Stimulated activated CD8-positive, alpha-beta memory T cell treated with anti-CD3 and anti-CD28 coated beads, Interleukin-15, amount 100 ng/mL, for 1 hour (primary cell): ENCODE measurements around the gene SETD5.

Experiments used
- DNase-seq: peaks from one replicate; pipeline ENCODE4 v3.0.0-alpha.2; 2020; ENCODE audit warnings: low read depth

SETD5 gene

GRCh38 chr3:9514956-9515355, 117.5 kb downstream of the SETD5 start:
- no peak for DNase-seq

DNA sequence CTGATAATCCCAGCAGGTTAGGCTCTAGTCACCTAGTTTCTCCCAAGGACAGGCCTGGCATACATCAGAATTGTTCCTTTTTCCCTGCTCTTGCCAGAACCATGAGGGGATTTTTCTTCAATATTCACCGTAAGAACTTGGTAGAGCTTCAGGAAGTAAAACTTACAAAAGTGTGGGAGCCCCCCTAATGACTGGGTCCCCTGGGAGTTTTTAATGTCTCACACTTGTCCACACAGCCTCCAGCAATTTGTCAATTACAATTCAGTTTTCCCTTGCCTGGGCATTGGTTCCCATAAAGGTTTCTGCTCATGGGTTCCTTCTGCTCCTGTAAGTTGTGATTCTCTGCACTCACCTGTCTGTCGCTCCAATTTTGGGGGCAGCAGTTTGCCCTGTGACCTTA, 127.7 kb downstream of the SETD5 start:
- DNase-seq: no peak
